H9 (cell line): ENCODE data around the gene GRIN3B. TPM values are rescaled to one million over a fixed set of nuclear protein-coding genes. Genes with fewer than 3 reads are reported as not detected.

Source experiments
- DNase-seq: peaks from one replicate; pipeline ENCODE4 v3.0.0-alpha.2; 2017
- H2AFZ ChIP-seq: one replicate; pipeline ENCODE4 v1.6.1; 2013; ENCODE audit warnings: mild to moderate bottlenecking, low read length, control low read depth, moderate library complexity
- H2AK5ac ChIP-seq: 2 replicates; pipeline ENCODE4 v1.6.1; 2013; ENCODE audit warnings: low read length, control low read depth, mixed read lengths; ENCODE audit not compliant: insufficient read length
- H2BK120ac ChIP-seq: one replicate; pipeline ENCODE4 v1.6.1; 2013; ENCODE audit warnings: low read depth, mild to moderate bottlenecking, low read length, control low read depth, inconsistent platforms; ENCODE audit not compliant: poor library complexity, severe bottlenecking
- H2BK12ac ChIP-seq: 2 replicates; pipeline ENCODE4 v1.6.1; 2013; ENCODE audit warnings: low read length, control low read depth, mixed read lengths, low read depth; ENCODE audit not compliant: insufficient read length
- H2BK15ac ChIP-seq: 2 replicates; pipeline ENCODE4 v1.6.1; 2013; ENCODE audit warnings: low read depth, low read length, control low read depth
- H2BK20ac ChIP-seq: one replicate; pipeline ENCODE4 v1.6.1; 2013; ENCODE audit warnings: low read depth, mild to moderate bottlenecking, low read length, control low read depth, inconsistent platforms; ENCODE audit not compliant: poor library complexity, severe bottlenecking
- H2BK5ac ChIP-seq: 2 replicates; pipeline ENCODE4 v1.6.1; 2013; ENCODE audit warnings: low read length, control low read depth, mixed read lengths; ENCODE audit not compliant: insufficient read length
- H3K14ac ChIP-seq: 2 replicates; pipeline ENCODE4 v1.6.1; 2013; ENCODE audit warnings: low read length, control low read depth; ENCODE audit not compliant: insufficient read depth
- H3K18ac ChIP-seq: 2 replicates; pipeline ENCODE4 v1.6.1; 2013; ENCODE audit warnings: low read depth, mild to moderate bottlenecking, mixed read lengths, low read length, control low read depth; ENCODE audit not compliant: insufficient read length
- H3K23ac ChIP-seq: 2 replicates; pipeline ENCODE4 v1.6.1; 2013; ENCODE audit warnings: low read length, control low read depth, mixed read lengths, low read depth; ENCODE audit not compliant: insufficient read length
- H3K23me2 ChIP-seq: 2 replicates; pipeline ENCODE4 v1.6.1; 2013; ENCODE audit warnings: low read depth, mild to moderate bottlenecking, mixed read lengths, low read length, control low read depth; ENCODE audit not compliant: insufficient read length, poor library complexity, severe bottlenecking
- H3K27ac ChIP-seq: 2 replicates; pipeline ENCODE4 v1.5.1; 2013; ENCODE audit warnings: low read length, control low read depth, mixed read lengths, low read depth; ENCODE audit not compliant: insufficient read length
- H3K27me3 ChIP-seq: 2 replicates; pipeline ENCODE4 v1.6.1; 2013; ENCODE audit warnings: low read length, control low read depth, inconsistent platforms; ENCODE audit not compliant: insufficient read depth
- H3K4ac ChIP-seq: 2 replicates; pipeline ENCODE4 v1.6.1; 2013; ENCODE audit warnings: low read depth, mild to moderate bottlenecking, control low read depth, inconsistent platforms, low read length, moderate library complexity
- H3K4me1 ChIP-seq: 2 replicates; pipeline ENCODE4 v1.6.1; 2013; ENCODE audit warnings: low read length, control low read depth, inconsistent platforms; ENCODE audit not compliant: insufficient read depth
- H3K4me2 ChIP-seq: 2 replicates; pipeline ENCODE4 v1.6.1; 2013; ENCODE audit warnings: low read length, control low read depth, mixed read lengths; ENCODE audit not compliant: insufficient read length, insufficient read depth
- H3K56ac ChIP-seq: 2 replicates; pipeline ENCODE4 v1.6.1; 2013; ENCODE audit warnings: low read depth, mild to moderate bottlenecking, mixed read lengths, low read length, control low read depth; ENCODE audit not compliant: insufficient read length
- H3K79me1 ChIP-seq: 2 replicates; pipeline ENCODE4 v1.6.1; 2013; ENCODE audit warnings: low read depth, mild to moderate bottlenecking, moderate library complexity, low read length, control low read depth, inconsistent platforms; ENCODE audit not compliant: insufficient read depth, poor library complexity, severe bottlenecking
- H3K79me2 ChIP-seq: 2 replicates; pipeline ENCODE4 v1.6.1; 2013; ENCODE audit warnings: low read length, control low read depth, inconsistent platforms; ENCODE audit not compliant: insufficient read depth
- H3K9ac ChIP-seq: 2 replicates; pipeline ENCODE4 v1.6.1; 2013; ENCODE audit warnings: low read length, control low read depth, mixed read lengths; ENCODE audit not compliant: insufficient read length; ENCODE audit errors: extremely low read depth
- H3K9me3 ChIP-seq: one replicate; pipeline ENCODE4 v1.6.1; 2013; ENCODE audit warnings: low read depth, low read length, inconsistent platforms; ENCODE audit not compliant: control insufficient read depth
- H3T11ph ChIP-seq: one replicate; pipeline ENCODE4 v1.6.1; 2013; ENCODE audit warnings: mild to moderate bottlenecking, low read length, control low read depth, inconsistent platforms
- H4K20me1 ChIP-seq: one replicate; pipeline ENCODE4 v1.6.1; 2013; ENCODE audit not compliant: control insufficient read depth, insufficient read length, insufficient read depth
- H4K5ac ChIP-seq: 2 replicates; pipeline ENCODE4 v1.6.1; 2013; ENCODE audit warnings: low read depth, mild to moderate bottlenecking, mixed read lengths, low read length, control low read depth; ENCODE audit not compliant: insufficient read length
- H4K8ac ChIP-seq: replicated peaks from 2 replicates; pipeline ENCODE4 v1.6.1; 2013; ENCODE audit warnings: low read length, control low read depth, mixed read lengths, low read depth; ENCODE audit not compliant: insufficient read length
- H4K91ac ChIP-seq: 2 replicates; pipeline ENCODE4 v1.6.1; 2013; ENCODE audit warnings: low read depth, mild to moderate bottlenecking, moderate library complexity, mixed read lengths, low read length, control low read depth; ENCODE audit not compliant: insufficient read length
- H3K27ac Mint-ChIP-seq, 3 experiments: 2 replicates in 2 of 3; 3 replicates in 1 of 3; pipeline ENCODE4 v1.8.0; 2020 to 2021; ENCODE audit warnings: mixed read lengths in 3 of 3, mild to moderate bottlenecking in 1 of 3, moderate library complexity in 1 of 3
- H3K27me3 Mint-ChIP-seq: 2 replicates; pipeline ENCODE4 v1.8.0; 2021; ENCODE audit warnings: low read depth, mild to moderate bottlenecking, moderate library complexity, mixed read lengths
- H3K36me3 Mint-ChIP-seq, 3 experiments: 2 replicates in 2 of 3; 3 replicates in 1 of 3; pipeline ENCODE4 v1.8.0; 2020 to 2021; ENCODE audit warnings: low read depth in 3 of 3, mixed read lengths in 3 of 3; ENCODE audit not compliant: insufficient read depth in 1 of 3
- H3K4me1 Mint-ChIP-seq, 2 experiments: 2 replicates each; pipeline ENCODE4 v1.8.0; 2020; ENCODE audit warnings: mixed read lengths in 2 of 2
- H3K4me3 Mint-ChIP-seq, 2 experiments: 2 replicates in 1 of 2; 3 replicates in 1 of 2; pipeline ENCODE4 v1.8.0; 2020 to 2021; ENCODE audit warnings: mild to moderate bottlenecking in 2 of 2, mixed read lengths in 2 of 2, moderate library complexity in 1 of 2
- H3K9me3 Mint-ChIP-seq, 2 experiments: 2 replicates in 1 of 2; 3 replicates in 1 of 2; pipeline ENCODE4 v1.8.0; 2020; ENCODE audit warnings: mild to moderate bottlenecking in 2 of 2, mixed read lengths in 2 of 2, moderate library complexity in 1 of 2
- CTCF ChIP-seq: fragments of 200-600 bp; sonication (generic); conservative IDR thresholded peaks from 3 replicates; pipeline ENCODE4 v1.8.0; 2021; ENCODE audit warnings: antibody characterized with exemption, mild to moderate bottlenecking
- WGBS: extraction: QIAGEN DNeasy Blood & Tissue Kit; methylation state at CpG from one replicate; pipeline ENCODE4 v1.1.7; 2013; ENCODE audit warnings: missing lambda C conversion rate, low lambda C conversion rate, mixed read lengths; ENCODE audit not compliant: insufficient read length; ENCODE audit errors: extremely low coverage; 5-methylcytosine and 5-hydroxymethylcytosine counted together
- total RNA-seq: library from RNA; stranded (reverse); gene quantifications from 2 replicates; pipeline ENCODE4 v1.2.1, GENCODE V29; 2021

Gene GRIN3B
- total RNA-seq, 1 experiment from 2014 or later, result 1.0 TPM

GRCh38 chr19:1054102-1055027, 54.1 kb downstream of the GRIN3B start:
- H3K9me3 Mint-ChIP-seq, result no peaks in the 10 kb centered on the region
- peaks cover 2 to 17% (median 12%) of the 10 kb centered on the region in 3 experiments; a peak in 4 of 7 replicates for H3K36me3 Mint-ChIP-seq
- WGBS, result no CpG with 5 or more reads among the region's 28 CpGs

More at GRCh38 chr19:1054102-1055027, 54.1 kb downstream of the GRIN3B start:
- Histone ChIP-seq H3K4ac (no peak overlapping the region), H4K8ac (no peak overlapping the region), H2BK12ac (no peak overlapping the region), H3K23me2 (no peaks in the 10 kb centered on the region), H3K9ac (no peak overlapping the region), H2BK120ac (no peak overlapping the region), H3K56ac (no peak overlapping the region), H3K14ac (no peak overlapping the region), H2BK20ac (no peak overlapping the region), H3K4me1 (no peaks in the 10 kb centered on the region), H2BK15ac (no peak overlapping the region), H3K79me2 (no peaks in the 10 kb centered on the region), H2AFZ (no peak overlapping the region), H2AK5ac (no peak overlapping the region), H3K4me2 (no peak overlapping the region), H3K23ac (no peak overlapping the region), H3K27me3 (no peaks in the 10 kb centered on the region), H4K5ac (no peak overlapping the region), H3K18ac (no peak overlapping the region), H3K27ac (no peak overlapping the region), H3K9me3 (peaks cover 19% of the 10 kb centered on the region), H3K79me1 (no peaks in the 10 kb centered on the region), H4K20me1 (no peaks in the 10 kb centered on the region), H3T11ph (no peak overlapping the region), H4K91ac (no peak overlapping the region), H2BK5ac (no peak overlapping the region)
- H3K27ac Mint-ChIP-seq, result no peak overlapping the region
- no peak for DNase-seq
- H3K4me1 Mint-ChIP-seq, result peaks cover 2 to 15% of the 10 kb centered on the region in 2 experiments; a peak in 3 of 4 replicates
- no peaks in the 10 kb centered on the region; the same call in none of the 2 replicates for H3K27me3 Mint-ChIP-seq
- TF ChIP-seq CTCF, result no peak
- no peak overlapping the region for H3K4me3 Mint-ChIP-seq
